Measurements from ENCODE around the gene ZACN.

- no peak for TF ChIP-seq JUN (IDR thresholded peaks at IDR 0.05)
- TF ChIP-seq MAFK (IDR thresholded peaks at IDR 0.05; ENCODE audit: partially characterized antibody) = no peak
- no peak for TF ChIP-seq MYC (IDR thresholded peaks at IDR 0.05; ENCODE audit: borderline replicate concordance, low read length)
- TF ChIP-seq EP300 (IDR thresholded peaks at IDR 0.05) = no peak
- TF ChIP-seq BHLHE40 (IDR thresholded peaks at IDR 0.05; ENCODE audit: low read depth, low read length) = no peak
- TF ChIP-seq CTCF (IDR thresholded peaks at IDR 0.05) = no peak
- no peak for TF ChIP-seq RAD21 (conservative IDR thresholded peaks at IDR 0.05 in 1 of 2, IDR thresholded peaks at IDR 0.05 in 1 of 2)
Measured at GRCh38 chr17:76048025-76048605, 30.9 kb upstream of the ZACN start.
